IPS-15b (cell line): ENCODE data around the gene SFXN5.

ENCODE experiments used
- H3K27me3 ChIP-seq: one replicate; pipeline ENCODE4 v1.6.1; 2013; ENCODE audit warnings: low read length; ENCODE audit not compliant: control insufficient read depth, insufficient read depth
- H3K36me3 ChIP-seq: one replicate; pipeline ENCODE4 v1.6.1; 2013; ENCODE audit warnings: low read length; ENCODE audit not compliant: control insufficient read depth, insufficient read depth
- H3K4me1 ChIP-seq: one replicate; pipeline ENCODE4 v1.6.1; 2013; ENCODE audit warnings: mild to moderate bottlenecking, low read length; ENCODE audit not compliant: control insufficient read depth, insufficient read depth
- H3K4me3 ChIP-seq: one replicate; pipeline ENCODE4 v1.5.1; 2013; ENCODE audit warnings: low read depth, low read length
- H3K9ac ChIP-seq: one replicate; pipeline ENCODE4 v1.6.1; 2013; ENCODE audit warnings: low read depth, mild to moderate bottlenecking, low read length
- H3K9me3 ChIP-seq: one replicate; pipeline ENCODE4 v1.6.1; 2013; ENCODE audit warnings: mild to moderate bottlenecking, low read length; ENCODE audit not compliant: control insufficient read depth, insufficient read depth

The SFXN5 gene

DNA sequence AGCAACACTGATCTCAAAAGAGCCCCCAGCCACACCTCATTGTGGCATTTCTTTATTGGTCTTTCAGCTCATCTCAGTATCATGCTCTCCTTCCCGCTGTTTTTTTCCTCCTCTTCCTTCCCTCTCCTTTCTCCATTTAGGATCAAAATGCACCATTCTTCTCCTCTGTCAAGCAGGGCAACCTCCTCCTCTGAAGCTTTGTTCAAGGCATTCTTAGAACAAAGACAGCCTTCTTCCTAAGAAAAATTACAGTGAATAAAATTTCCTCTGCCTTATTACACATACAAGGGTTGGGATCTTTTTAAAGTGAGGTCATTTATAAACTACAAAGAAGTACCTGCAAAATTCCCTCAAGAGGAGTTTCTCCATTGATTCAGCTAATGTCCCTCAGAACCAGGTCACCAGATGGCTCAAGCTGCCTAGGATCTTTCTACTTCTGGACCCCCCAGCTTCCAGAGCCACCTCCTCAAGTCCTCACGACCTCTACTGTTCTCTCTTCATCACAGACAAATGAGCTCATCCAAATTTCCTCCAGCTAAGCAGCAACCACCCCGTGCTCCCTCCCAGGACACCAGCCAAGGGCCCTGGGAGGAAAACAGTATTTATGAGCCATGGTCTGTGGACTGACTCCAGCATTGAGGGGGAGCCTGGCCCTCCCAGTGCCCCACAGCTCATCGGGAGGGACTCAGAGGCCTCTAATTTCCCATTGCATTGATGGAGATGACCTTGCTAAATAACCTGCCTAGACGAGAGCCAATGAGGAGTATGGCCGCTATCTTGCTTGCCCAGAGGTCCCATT is 18.0 kb downstream of the SFXN5 start:
- H3K9me3 ChIP-seq, result no peaks in the 10 kb centered on the region
- H3K9ac ChIP-seq, result no peak overlapping the region
- H3K4me1 ChIP-seq, result no peaks in the 10 kb centered on the region
- H3K4me3 ChIP-seq, result no peak overlapping the region
- no peaks in the 10 kb centered on the region for H3K27me3 ChIP-seq
- no peaks in the 10 kb centered on the region for H3K36me3 ChIP-seq

GRCh38 chr2:73050121-73050545 is 21.4 kb downstream of the SFXN5 start:
- no peaks in the 10 kb centered on the region for H3K27me3 ChIP-seq
- H3K4me3 ChIP-seq, result no peak overlapping the region
- H3K9me3 ChIP-seq, result no peaks in the 10 kb centered on the region
- H3K9ac ChIP-seq, result no peak overlapping the region
- H3K36me3 ChIP-seq, result no peaks in the 10 kb centered on the region
- no peaks in the 10 kb centered on the region for H3K4me1 ChIP-seq

GRCh38 chr2:73043929-73044832 is 27.3 kb downstream of the SFXN5 start:
- Histone ChIP-seq H3K27me3 (no peaks in the 10 kb centered on the region), H3K9ac (peak overlapping the region; percentile 41), H3K4me1 (no peaks in the 10 kb centered on the region), H3K9me3 (no peaks in the 10 kb centered on the region), H3K36me3 (no peaks in the 10 kb centered on the region), H3K4me3 (no peak overlapping the region)

GRCh38 chr2:73043276-73043675 is 28.2 kb downstream of the SFXN5 start:
- Histone ChIP-seq H3K4me1 (no peaks in the 10 kb centered on the region), H3K9ac (no peak overlapping the region), H3K36me3 (no peaks in the 10 kb centered on the region), H3K27me3 (no peaks in the 10 kb centered on the region), H3K4me3 (no peak overlapping the region), H3K9me3 (no peaks in the 10 kb centered on the region)

DNA sequence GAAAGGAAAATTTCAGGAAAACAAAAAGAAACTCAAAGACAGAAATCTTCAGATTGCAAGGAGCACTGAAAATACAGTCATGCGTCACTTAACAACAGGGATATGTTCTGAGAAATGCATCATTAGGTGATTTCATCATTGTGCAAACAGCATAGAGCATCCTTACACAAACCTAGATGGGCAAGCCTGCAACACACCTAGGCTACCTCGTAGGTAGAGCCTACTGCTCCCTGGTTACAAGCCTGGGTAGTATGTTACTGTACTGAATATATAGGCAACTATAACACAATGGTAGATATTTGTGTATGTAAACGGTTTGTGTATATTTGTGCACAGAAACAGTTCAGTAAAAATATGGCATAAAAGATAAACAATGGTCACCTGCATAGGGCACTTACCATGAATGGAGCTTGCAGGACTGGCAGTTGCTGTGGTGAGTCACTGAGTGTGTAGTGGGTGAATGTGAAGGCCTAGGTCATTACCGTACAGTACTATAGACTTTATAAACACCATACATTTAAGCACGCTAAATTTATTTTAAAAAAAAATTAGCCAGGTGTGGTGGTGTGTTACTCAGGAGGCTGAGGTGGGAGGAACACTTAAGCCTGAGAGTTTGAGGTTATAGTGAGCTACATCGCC is 33.4 kb downstream of the SFXN5 start:
- Histone ChIP-seq H3K9ac (no peak overlapping the region), H3K36me3 (no peaks in the 10 kb centered on the region), H3K27me3 (no peaks in the 10 kb centered on the region), H3K4me1 (peaks cover 9% of the 10 kb centered on the region), H3K9me3 (no peaks in the 10 kb centered on the region), H3K4me3 (no peak overlapping the region)

GRCh38 chr2:73036766-73037165 is 34.7 kb downstream of the SFXN5 start:
- no peaks in the 10 kb centered on the region for H3K9me3 ChIP-seq
- no peak overlapping the region for H3K9ac ChIP-seq
- H3K4me1 ChIP-seq, result peaks cover 9% of the 10 kb centered on the region
- H3K36me3 ChIP-seq, result no peaks in the 10 kb centered on the region
- no peak overlapping the region for H3K4me3 ChIP-seq
- H3K27me3 ChIP-seq, result no peaks in the 10 kb centered on the region

- no peaks in the 10 kb centered on the region for H3K27me3 ChIP-seq
- no peaks in the 10 kb centered on the region for H3K36me3 ChIP-seq
- no peaks in the 10 kb centered on the region for H3K9me3 ChIP-seq
- peaks cover 9% of the 10 kb centered on the region for H3K4me1 ChIP-seq
- no peak overlapping the region for H3K4me3 ChIP-seq
- H3K9ac ChIP-seq, result no peak overlapping the region
These were observed 35.4 kb downstream of the SFXN5 start for GRCh38 chr2:73035899-73036711.

GRCh38 chr2:73034661-73035375 is 36.7 kb downstream of the SFXN5 start:
- Histone ChIP-seq H3K36me3 (no peaks in the 10 kb centered on the region), H3K27me3 (no peaks in the 10 kb centered on the region), H3K4me3 (no peak overlapping the region), H3K4me1 (peaks cover 9% of the 10 kb centered on the region), H3K9me3 (no peaks in the 10 kb centered on the region), H3K9ac (no peak overlapping the region)

- H3K36me3 ChIP-seq, result no peaks in the 10 kb centered on the region
- no peak overlapping the region for H3K9ac ChIP-seq
- no peaks in the 10 kb centered on the region for H3K9me3 ChIP-seq
- no peak overlapping the region for H3K4me3 ChIP-seq
- H3K4me1 ChIP-seq, result peaks cover 9% of the 10 kb centered on the region
- H3K27me3 ChIP-seq, result no peaks in the 10 kb centered on the region
These were observed 37.6 kb downstream of the SFXN5 start for GRCh38 chr2:73033766-73034381.

GRCh38 chr2:73033142-73033765 is 38.3 kb downstream of the SFXN5 start:
- H3K9me3 ChIP-seq, result no peaks in the 10 kb centered on the region
- peaks cover 9% of the 10 kb centered on the region for H3K4me1 ChIP-seq
- no peaks in the 10 kb centered on the region for H3K36me3 ChIP-seq
- H3K9ac ChIP-seq, result no peak overlapping the region
- no peak overlapping the region for H3K4me3 ChIP-seq
- H3K27me3 ChIP-seq, result no peaks in the 10 kb centered on the region
